Activated CD8-positive, alpha-beta memory T cell treated with anti-CD3 and anti-CD28 coated beads for 24 hours (primary cell): Measurements from ENCODE around the gene RNF126.

Experiments
- DNase-seq: peaks from one replicate; pipeline ENCODE4 v3.0.0-alpha.2; 2020

The RNF126 gene

GRCh38 chr19:661427-662196 is 1.4 kb downstream of the RNF126 start:
- DNase-seq, result peak; percentile 85

DNA sequence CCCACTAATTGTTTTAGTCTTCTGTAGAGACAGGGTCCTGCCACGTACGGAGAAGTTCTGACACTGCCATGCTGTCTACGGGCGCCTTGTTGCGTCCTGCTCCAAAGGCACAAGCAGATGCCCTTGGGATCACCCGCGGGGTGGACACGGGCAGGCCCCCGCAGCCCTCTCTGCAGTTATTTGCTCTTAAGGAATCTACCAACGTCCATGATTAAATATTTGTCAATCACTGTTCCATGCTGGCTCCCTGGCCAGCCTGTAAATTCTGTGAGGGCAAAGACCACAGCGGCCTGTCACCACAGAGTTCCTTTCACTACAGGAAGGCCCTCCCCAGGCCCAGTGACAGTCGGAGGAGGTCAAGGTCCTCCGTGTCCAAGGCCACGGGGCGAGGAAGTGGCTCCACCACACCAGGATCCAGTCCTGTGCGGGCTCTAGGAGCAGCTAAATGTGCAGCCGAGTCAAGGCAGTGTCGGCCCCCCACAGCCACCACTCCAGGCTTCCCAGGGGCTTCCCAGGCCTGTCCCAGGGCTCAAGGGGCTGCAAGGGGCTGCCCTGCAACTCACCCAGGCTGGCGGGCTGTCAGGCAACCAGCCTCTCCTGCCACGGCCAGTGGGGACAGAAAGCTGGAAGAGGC is 2.1 kb downstream of the RNF126 start:
- DNase-seq, result no peak

DNA sequence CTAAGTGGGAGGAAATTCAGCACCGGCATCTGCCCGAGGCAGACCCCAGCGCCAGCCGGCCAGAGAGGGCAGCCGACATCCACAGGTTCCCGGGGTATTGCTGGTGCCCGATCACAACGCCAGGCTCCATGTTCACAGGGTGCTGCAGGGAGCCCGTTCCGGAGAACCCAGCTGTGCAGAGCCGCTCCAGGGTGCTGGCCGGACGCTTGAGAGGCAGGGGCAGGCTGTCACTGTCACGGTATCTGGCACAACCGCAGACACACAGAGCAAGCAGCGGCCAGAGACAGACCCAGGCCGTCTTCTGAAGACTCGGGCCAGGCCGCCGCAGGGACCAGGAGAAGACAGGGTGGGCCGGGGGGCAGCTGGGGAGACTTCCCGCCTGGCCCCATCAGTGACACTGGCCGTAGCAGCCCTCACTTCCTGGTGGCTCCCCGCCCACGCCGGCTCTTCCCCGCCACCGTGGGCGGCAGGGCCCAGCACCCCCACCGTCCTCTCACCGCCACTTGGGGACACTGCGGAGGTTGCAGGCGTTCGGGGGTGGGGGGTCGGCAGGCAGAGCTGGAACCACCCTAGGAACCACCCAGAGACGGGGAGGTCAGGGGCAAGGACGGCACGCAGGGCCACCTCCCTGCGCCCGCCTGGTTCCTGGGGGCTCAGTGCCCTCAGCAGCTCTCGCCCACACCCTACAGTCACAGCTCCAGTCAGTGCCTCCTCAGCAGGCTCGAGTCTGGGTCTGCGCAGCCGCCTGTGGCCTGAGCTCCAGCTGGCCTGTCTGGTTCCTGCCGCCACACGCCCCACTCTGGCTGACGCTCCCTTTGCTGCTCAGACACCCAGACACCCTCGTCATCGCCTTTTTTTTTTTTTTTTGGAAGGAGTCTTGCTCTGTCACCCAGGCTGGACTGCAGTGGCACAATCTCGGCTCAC is 3.8 kb downstream of the RNF126 start:
- no peak for DNase-seq

DNA sequence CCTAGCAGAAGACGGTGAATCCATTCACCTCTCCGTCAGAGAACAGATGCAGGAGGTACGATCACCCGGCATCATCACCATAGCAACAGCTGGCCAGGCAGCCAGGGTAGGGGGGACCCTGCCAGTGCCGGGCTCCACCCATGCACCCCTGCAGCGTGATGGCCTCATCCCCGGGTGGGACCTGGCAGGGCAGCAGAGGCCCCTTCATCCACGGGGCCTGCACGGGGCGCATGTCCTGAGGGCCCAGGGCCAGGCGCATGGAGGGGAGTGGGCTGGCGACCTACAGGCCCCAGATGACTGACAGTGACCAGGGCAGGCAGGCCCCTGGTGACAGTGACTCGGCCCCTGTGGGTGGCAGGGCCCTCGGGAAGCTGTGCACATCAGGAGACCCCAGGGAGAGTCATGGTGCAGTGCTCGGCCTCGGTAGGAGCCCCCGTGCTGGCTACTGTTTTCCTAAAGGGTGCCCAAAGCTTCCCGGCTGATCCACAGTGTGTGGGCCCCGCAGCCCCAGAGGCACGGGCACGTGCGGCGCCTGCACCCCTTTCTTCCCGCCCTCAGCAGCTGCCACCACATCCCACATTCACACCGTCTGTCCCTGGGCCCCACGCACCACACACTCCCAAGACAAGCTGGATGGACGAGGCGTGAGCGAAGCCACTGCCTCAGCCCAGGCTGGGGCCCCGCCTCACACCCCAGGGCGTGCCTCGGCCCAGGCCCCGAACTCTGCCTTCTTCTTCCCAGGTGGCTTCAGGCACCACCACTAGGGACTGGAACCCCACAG is 4.8 kb downstream of the RNF126 start:
- DNase-seq, result no peak

GRCh38 chr19:657611-658010 is 5.4 kb downstream of the RNF126 start:
- no peak for DNase-seq

DNA sequence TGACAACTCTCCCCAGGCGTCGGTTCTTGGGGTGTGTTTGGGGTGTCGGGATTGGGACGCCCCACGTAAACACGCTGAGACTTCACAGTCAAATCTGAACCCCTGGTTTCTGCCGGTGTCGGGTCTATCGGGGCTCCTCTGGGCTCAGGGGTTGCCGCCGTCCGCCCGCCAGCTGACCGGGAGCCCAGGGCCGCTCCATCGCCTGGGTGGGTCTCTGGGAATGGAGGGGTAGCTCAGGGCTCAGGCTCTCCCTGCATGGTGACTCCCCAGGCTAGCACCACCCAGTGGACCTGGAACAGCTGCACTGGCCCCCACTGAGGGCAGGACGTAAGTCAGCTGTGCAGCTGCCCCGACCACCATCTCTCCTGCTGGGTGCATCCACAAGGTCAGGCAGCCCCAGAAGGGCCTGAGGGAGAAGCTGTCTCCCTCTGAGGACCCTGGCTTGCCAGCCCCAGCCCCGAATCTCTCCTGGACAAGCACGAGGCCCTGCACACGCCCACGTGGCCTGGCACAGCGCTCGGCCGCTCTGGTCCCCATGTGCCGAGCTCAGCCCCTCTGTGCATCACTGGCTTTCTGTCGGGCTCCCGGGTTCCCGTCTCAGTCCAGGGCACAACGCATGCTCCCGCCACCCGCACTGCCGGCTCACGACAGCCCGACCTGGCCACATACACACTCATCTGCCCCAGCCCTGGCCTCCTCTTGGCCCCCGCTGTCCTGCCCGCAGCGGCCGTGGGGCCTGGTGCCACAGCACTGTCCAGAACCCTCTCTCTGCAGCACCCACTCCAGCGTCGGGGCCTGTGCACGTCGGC is 6.1 kb downstream of the RNF126 start:
- DNase-seq, result no peak

DNA sequence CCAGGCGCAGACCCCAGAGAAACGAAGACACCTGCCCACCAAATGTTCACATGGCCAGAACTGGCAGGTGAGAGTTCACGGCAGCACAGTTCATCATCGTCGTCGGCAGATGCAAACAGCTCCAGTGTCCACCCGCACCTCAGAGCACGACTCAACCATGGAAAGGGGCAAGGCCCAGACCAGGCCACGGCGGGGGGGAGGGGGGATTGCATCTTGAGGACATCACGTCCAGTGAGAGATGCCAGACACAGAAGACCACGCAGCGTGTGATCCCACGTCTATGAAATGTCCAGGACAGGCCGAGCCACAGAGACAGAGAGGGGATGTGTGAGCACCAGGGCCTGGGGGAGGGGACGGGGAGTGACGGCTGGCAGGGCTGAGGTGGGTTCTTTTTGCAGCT is 7.3 kb downstream of the RNF126 start:
- no peak for DNase-seq

DNA sequence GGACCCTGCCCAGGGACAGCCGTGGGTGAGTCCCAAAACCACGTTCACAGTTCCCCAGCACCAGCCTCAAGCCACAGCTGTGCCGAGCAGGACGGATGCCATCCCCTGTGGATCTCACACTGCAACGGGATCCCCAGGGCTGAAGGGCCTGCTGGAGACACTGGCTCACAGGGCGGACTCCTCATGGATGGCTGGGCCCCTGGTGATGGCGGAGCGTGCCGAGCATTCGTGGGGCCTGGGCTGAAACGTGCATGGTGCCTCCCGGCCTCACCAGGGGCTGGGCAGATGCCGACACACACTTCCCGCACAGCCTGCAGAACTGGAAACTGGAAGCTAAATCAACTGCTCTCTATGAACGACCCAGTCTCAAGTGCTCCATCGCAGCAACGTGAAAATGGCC is 9.6 kb downstream of the RNF126 start:
- no peak for DNase-seq

- DNase-seq, result no peak
Observed at GRCh38 chr19:652467-653389, 10.3 kb downstream of the RNF126 start.

DNA sequence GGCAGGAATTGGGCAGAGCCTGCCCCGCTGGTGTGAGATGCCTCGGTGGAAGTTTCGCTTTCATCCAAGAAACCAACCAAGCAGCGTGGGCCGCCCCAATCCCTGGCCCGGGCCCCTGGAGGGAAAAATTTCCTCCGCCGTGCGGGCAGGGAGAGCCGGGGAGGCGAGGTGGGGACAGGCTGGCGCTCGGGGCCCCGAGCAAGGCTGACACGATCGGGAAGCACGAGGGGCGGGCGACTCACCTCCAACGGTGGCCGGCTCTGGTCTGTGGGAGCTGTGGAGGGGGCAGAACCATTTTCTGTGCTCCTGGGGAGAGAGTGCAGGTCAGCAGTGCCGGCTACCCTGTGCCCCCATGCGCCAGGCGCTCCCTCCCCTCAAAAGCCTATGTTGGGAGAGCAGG is 11.0 kb downstream of the RNF126 start:
- DNase-seq, result no peak

DNA sequence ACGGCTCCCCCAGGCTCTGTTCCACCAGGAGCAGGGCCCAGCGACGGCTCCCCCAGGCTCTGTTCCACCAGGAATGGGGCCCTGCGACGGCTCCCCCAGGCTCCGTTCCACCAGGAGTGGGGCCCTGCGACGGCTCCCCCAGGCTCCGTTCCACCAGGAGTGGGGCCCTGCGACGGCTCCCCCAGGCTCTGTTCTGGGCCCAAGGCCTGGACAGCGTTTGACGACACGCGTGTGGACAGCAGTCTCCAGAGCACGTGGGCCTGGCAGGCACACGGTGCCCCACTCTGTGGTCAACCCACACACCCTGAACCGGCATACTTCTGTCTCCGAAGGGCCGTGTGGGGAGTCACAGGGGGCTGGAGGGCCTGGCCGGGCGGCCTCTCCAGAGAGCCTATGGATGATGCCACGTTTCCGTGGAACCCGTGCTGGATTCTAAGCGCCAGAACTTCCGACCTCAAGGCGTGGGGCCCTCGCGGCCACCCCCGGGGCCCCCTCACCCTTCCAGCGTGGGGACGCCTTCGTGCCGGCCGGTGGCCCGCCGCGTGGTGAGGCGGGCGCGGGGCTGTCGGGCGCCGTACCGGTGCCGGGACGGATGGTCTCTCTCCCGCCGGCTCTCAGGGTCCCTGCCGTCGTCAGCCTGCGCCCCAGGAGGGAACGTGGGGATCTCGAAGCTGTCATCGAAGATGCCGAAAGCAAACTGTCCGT is 11.7 kb downstream of the RNF126 start:
- no peak for DNase-seq

DNA sequence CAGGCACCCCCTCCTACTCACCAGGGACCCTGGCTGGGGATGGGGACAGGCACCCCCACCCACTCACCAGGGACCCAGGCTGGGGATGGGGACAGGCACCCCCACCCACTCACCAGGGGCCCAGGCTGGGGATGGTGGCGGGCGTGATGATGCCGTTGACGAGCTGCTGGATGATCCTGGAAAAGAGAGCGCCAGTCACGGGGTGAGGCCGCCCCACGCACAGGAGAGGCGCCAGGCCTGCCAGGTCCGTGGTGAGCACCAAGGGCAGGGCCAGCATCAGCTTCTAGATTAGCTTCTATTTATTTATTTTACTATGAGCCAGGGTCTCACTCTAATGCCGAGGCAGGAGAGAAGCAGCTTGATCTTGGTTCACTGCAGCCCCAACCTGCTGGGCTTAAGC is 12.9 kb downstream of the RNF126 start:
- no peak for DNase-seq

DNA sequence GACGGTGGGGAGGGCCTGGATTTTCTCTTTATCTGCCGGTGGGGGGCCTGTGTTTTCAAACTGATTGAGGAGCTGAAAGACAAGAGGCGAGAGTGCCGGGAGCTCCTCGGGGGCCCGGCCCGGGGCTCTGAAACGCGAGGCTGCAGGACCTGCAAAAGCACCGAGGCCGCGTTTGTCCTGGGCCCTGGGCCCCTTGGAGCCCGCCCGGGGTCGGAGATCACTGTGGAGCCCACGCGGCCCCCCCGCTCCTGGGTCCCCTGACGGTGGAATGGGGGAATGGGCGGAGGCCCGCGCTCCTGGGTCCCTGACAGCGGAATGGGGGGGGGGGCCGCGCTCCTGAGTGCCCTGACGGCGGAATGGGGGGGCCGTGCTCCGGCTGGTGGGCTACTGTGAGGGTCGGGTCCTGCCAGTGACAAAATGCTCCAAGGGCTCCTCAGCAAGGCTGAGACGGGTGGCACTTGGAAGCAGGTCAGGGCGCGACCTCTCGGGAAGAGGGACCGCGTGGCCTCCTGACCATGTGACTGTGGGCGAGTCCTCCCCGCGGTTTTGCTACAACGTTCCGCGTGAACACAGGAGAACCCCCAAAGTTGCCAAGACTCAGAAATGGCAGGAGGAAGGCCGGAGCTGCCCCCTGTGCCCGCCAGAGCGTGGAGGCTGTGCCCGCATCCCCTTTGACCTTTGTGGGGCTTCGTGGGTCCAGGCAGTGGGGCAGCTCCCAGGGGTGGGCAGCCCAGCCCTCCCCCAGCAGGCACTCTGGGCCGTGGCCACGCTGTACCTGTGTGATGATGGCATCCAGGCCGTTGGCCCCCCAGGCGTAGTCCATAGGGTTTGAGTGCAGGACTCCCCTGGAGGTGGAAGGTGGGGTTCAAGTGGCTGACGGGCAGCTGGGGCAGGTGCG is 13.9 kb downstream of the RNF126 start:
- no peak for DNase-seq

- no peak for DNase-seq
Observed at GRCh38 chr19:648305-648704, 14.7 kb downstream of the RNF126 start.

DNA sequence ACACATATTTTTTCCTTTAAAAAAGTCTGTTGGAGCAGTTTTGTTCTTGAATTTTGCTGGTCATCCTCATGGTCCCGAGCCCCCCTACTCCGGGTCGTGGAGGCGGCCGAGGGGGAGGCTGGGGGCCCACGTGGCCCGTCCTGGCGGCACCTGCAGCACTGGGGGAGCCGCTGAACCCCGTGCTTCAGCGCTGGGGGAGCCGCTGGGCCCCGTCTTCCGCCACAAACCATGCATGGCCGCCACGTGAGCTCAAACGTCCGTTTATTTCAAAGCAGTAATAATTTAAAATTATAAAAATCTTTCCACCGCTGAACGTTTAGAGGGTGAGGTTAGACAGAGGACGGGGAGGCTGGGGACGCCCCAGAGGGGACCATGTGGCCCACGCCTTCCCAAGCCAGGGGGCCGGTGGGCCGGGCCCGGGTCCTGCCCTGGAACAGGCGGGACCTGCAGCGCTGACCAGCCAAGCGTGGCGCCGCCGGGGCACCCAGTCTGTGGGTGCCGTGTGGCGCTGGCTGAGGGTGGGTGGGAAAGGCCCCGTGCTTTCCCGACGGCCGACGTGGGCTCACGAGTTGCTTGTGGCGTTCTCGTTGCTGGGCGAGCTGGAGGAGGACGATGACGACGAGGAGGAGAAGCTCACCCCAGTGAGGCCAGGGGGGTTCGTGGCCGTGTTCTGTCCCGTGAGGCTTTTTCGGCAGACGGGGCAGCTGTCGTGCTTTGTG is 15.3 kb downstream of the RNF126 start:
- no peak for DNase-seq

GRCh38 chr19:646779-647565 is 16.0 kb downstream of the RNF126 start:
- no peak for DNase-seq
